OCI-LY1 (cell line): Measurements from ENCODE around the gene SNU13.
A peak's percentile ranks its signal among the peaks of the same experiment; 100 is the strongest.

Experiments
- H2AFZ ChIP-seq: fragments of 200-600 bp; sonication (generic), shearing (Covaris generic); 2 replicates; pipeline ENCODE4 v1.6.0; 2014; ENCODE audit warnings: antibody characterized with exemption, mild to moderate bottlenecking, low read length
- H3F3A ChIP-seq: fragments of 200-600 bp; sonication (generic), shearing (Covaris generic); 2 replicates; pipeline ENCODE4 v1.6.0; 2014; ENCODE audit warnings: mild to moderate bottlenecking, antibody characterized with exemption, low read length, moderate library complexity; ENCODE audit not compliant: insufficient read depth
- H3K27ac ChIP-seq: fragments of 200-600 bp; sonication (generic); 2 replicates; pipeline ENCODE4 v1.5.1; 2014; ENCODE audit warnings: low read length, mixed run types, mild to moderate bottlenecking, low read depth; ENCODE audit not compliant: poor library complexity, severe bottlenecking
- H3K27me3 ChIP-seq: fragments of 200-600 bp; sonication (generic); 2 replicates; pipeline ENCODE4 v1.6.0; 2014; ENCODE audit warnings: antibody characterized with exemption, mild to moderate bottlenecking, low read length, moderate library complexity; ENCODE audit not compliant: insufficient read depth
- H3K36me3 ChIP-seq: fragments of 200-600 bp; sonication (generic); 2 replicates; pipeline ENCODE4 v1.6.1; 2014; ENCODE audit warnings: mild to moderate bottlenecking, antibody characterized with exemption, low read length, moderate library complexity, mixed read lengths; ENCODE audit not compliant: insufficient read depth
- H3K4me1 ChIP-seq: fragments of 200-600 bp; sonication (generic); 2 replicates; pipeline ENCODE4 v1.5.1; 2014; ENCODE audit warnings: mild to moderate bottlenecking, low read length, moderate library complexity; ENCODE audit not compliant: insufficient read depth, severe bottlenecking
- H3K4me2 ChIP-seq: fragments of 200-600 bp; sonication (generic), shearing (Covaris generic); 2 replicates; pipeline ENCODE4 v1.6.1; 2014; ENCODE audit warnings: low read length
- H3K4me3 ChIP-seq: fragments of 200-600 bp; sonication (generic); 2 replicates; pipeline ENCODE4 v1.5.1; 2014; ENCODE audit warnings: low read length, low read depth, mild to moderate bottlenecking, mixed read lengths; ENCODE audit not compliant: poor library complexity, severe bottlenecking
- H3K79me2 ChIP-seq: fragments of 200-600 bp; shearing (Covaris generic); 2 replicates; pipeline ENCODE4 v1.6.1; 2016; ENCODE audit warnings: mixed run types, low read length, mixed read lengths; ENCODE audit not compliant: insufficient read depth
- H3K9ac ChIP-seq: fragments of 200-600 bp; sonication (generic), shearing (Covaris generic); 2 replicates; pipeline ENCODE4 v1.6.1; 2014; ENCODE audit warnings: mild to moderate bottlenecking, low read length, mixed read lengths
- H3K9me2 ChIP-seq: fragments of 200-600 bp; sonication (generic), shearing (Covaris generic); 2 replicates; pipeline ENCODE4 v1.6.1; 2014; ENCODE audit warnings: low read depth, mild to moderate bottlenecking, low read length, mixed read lengths
- H3K9me3 ChIP-seq: fragments of 200-600 bp; shearing (Covaris generic); 2 replicates; pipeline ENCODE4 v1.6.1; 2014; ENCODE audit warnings: low read length, mixed read lengths
- H4K20me1 ChIP-seq: fragments of 200-600 bp; sonication (generic), shearing (Covaris generic); 2 replicates; pipeline ENCODE4 v1.6.0; 2016; ENCODE audit warnings: mild to moderate bottlenecking, low read length; ENCODE audit not compliant: insufficient read depth
- CTCF ChIP-seq: fragments of 200-600 bp; sonication (generic), shearing (Covaris generic); IDR thresholded peaks from 2 replicates; pipeline ENCODE4 v1.5.1; 2017; ENCODE audit warnings: mild to moderate bottlenecking, antibody characterized with exemption, low read length, moderate library complexity, mixed read lengths
- EZH2 ChIP-seq: fragments of 200-600 bp; sonication (generic), shearing (Covaris generic); IDR thresholded peaks from 2 replicates; pipeline ENCODE4 v1.8.0; 2017; ENCODE audit warnings: borderline replicate concordance, mixed run types, mild to moderate bottlenecking, antibody characterized with exemption, low read length, moderate library complexity, mixed read lengths

Gene SNU13

DNA sequence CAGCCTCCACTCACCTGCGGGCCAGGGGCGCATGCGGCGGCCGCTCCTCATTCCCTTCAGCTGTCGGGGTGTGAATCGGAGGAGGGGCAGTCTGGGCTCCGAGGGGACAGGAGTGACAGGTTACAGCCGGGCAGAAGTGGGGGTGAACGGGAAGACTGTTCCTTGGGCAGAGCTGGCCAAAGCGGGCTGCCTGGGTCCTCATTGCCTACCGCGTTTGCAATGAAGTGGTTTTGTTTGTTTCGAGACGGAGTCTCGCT, 11.4 kb upstream of the SNU13 start:
- Histone ChIP-seq H4K20me1 (no peaks in the 10 kb centered on the region), H3K79me2 (no peaks in the 10 kb centered on the region), H2AFZ (no peak overlapping the region), H3K9ac (no peak overlapping the region), H3K4me1 (peaks cover 15% of the 10 kb centered on the region), H3K4me3 (no peak overlapping the region), H3F3A (no peaks in the 10 kb centered on the region), H3K36me3 (no peaks in the 10 kb centered on the region), H3K27ac (no peak overlapping the region), H3K9me3 (no peaks in the 10 kb centered on the region), H3K4me2 (no peak overlapping the region), H3K27me3 (no peaks in the 10 kb centered on the region), H3K9me2 (no peaks in the 10 kb centered on the region)
- TF ChIP-seq CTCF (no peak), EZH2 (no peak)

GRCh38 chr22:41699264-41700107, 10.8 kb upstream of the SNU13 start, which contains the start of gene MEI1:
Gene MEI1 (plus strand): TSS chr22:41699503. CDS start chr22:41699539, 36 bp downstream.
- Histone ChIP-seq H3K27ac (no peak within 1 kb of the TSS), H2AFZ (no peak within 1 kb of the TSS), H3K9me2 (no peaks in the 10 kb centered on the region), H3K79me2 (no peaks in the 10 kb centered on the region), H3F3A (no peaks in the 10 kb centered on the region), H3K36me3 (no peaks in the 10 kb centered on the region), H3K9ac (no peak within 1 kb of the TSS; the same call in 1 of the 2 replicates), H3K4me1 (peaks cover 15% of the 10 kb centered on the region), H3K4me2 (peak within 1 kb of the TSS; percentile 33; the same call in 1 of the 2 replicates), H3K4me3 (no peak within 1 kb of the TSS), H4K20me1 (no peaks in the 10 kb centered on the region), H3K9me3 (no peaks in the 10 kb centered on the region), H3K27me3 (no peaks in the 10 kb centered on the region)
- TF ChIP-seq EZH2 (no peak), CTCF (no peak)

GRCh38 chr22:41697126-41697775, 8.6 kb upstream of the SNU13 start:
- Histone ChIP-seq H3K4me2 (peak overlapping the region; percentile 48), H4K20me1 (no peaks in the 10 kb centered on the region), H3K36me3 (no peaks in the 10 kb centered on the region), H3K4me1 (peaks cover 15% of the 10 kb centered on the region), H2AFZ (no peak overlapping the region), H3K27me3 (no peaks in the 10 kb centered on the region), H3K9me2 (no peaks in the 10 kb centered on the region), H3F3A (no peaks in the 10 kb centered on the region), H3K9me3 (no peaks in the 10 kb centered on the region), H3K79me2 (no peaks in the 10 kb centered on the region), H3K27ac (no peak overlapping the region), H3K4me3 (no peak overlapping the region), H3K9ac (peak overlapping the region; percentile 17; the same call in 1 of the 2 replicates)
- TF ChIP-seq EZH2: no peak
- peak; percentile 98 for TF ChIP-seq CTCF
